HG03103 (cell line): Measurements from ENCODE around the gene USP33.
"Not testable (repeated sequence)": the region's sequence is repeated elsewhere in the genome, so short reads cannot be mapped to it uniquely, and the experiment has no call there.

ENCODE experiments used
- ATAC-seq: cut with Tn5 transposase; IDR thresholded peaks from one replicate; pipeline ENCODE4 v1.9.1; 2021; ENCODE audit warnings: low read depth; ENCODE audit not compliant: unreplicated experiment

USP33 gene

DNA sequence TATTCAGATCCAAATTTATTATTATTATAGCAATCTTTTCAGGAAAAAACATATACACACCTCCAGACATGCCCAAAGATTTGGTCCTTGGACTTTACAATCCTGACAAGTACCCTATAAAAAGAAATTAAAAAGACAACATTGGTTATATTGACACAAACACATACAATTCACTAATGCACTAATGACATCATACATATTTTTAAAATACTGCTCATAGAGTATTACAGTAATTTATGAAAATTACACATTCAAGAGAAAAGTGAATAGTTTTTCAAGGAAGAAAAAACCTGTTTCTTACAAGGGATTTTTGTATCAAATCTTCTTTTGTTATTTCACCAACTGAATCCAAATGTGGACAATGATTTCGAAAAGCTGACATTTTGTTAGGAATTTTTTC, 18.3 kb downstream of the USP33 start:
- no peak for ATAC-seq

DNA sequence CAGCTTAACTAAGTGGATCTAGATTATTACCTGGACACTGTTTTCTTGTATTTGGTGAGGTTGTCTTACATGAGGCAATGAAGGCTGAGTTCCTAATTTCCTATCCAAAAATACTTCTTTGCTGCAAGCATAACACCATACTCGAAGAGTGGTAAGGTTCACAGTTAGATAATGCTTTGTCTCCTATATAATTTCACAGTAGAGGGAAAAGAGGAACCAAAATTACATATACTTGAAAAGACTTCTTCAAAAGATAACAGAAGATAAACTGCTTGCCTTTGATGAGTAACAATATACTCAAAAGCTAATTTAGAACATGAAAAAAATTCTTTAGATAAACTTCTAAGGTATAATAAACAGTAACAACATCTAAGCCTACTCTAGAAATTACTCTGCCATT, 20.4 kb downstream of the USP33 start:
- ATAC-seq, result no peak

DNA sequence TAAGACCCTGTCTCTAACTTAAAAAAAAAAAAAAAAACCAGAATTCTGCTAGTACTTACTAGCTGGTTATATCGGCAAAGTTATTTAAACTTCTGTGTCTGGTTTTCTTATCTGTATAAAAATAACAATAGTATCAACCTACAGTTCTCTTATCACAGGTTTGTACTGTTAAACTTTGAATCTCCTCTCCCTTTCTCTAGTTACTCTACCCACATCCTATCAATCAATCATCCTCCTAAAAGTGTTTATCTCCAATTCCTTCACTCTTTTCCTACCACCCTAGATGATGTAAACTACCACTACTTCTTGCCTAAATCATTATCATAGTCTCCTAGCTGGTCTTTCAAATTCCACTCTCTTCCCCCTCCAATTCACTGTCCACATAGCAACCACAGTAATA, 27.6 kb downstream of the USP33 start:
- no peak for ATAC-seq

DNA sequence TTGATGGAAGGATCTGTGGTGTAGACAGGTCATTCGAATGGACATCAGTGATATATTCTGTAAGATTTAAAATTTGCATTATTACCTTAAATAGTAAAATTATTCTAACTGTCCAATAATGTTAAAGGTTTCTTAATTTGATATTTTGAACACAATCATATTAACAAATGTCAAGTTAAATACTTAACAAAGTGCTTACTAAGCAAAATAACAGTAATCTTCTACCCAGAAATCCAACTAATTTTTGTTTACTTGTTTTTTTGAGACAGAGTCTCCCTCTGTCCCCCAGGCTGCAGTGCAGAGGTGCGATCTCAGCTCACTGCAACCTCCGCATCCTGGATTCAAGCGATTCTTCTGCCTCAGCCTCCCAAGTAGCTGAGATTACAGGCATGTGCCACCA, 33.9 kb downstream of the USP33 start:
- no peak for ATAC-seq

DNA sequence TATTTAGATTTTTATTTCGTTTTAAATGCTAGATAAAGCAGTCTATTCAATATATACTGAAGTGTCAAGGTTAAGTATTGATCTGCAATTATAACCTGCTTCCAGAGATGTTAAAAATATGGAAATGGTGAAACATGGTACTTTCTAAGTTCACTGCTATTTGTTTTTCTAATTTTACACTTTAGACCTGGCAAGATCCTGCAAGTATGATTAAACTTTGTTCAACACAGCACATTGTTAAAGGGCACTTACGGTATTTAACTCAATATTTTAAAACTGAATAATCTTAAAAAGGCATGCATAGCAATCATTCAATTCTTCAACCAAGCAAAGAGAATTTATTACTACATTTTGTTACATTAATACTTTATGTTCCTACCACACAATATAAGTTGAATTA, 41.5 kb downstream of the USP33 start:
- ATAC-seq, result no peak

DNA sequence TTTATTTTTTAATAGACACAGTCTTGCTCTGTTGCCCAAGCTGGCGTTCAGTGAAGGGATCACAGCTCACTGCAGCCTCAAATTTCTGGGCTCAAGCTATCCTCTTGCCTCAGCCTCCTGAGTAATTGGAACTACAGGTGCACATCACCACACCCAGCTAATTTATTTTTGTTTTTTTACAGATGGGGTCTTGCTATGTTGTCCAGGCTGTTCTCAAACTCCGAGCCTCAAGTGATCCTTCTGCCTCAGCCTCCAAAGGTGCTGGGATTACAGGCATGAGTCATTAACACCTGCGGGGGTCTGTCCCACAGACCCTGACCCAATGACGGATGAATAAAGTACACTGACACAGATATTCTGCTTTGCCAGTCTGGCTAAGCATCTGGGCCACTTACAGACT, 43.6 kb downstream of the USP33 start:
- ATAC-seq, result no peak

DNA sequence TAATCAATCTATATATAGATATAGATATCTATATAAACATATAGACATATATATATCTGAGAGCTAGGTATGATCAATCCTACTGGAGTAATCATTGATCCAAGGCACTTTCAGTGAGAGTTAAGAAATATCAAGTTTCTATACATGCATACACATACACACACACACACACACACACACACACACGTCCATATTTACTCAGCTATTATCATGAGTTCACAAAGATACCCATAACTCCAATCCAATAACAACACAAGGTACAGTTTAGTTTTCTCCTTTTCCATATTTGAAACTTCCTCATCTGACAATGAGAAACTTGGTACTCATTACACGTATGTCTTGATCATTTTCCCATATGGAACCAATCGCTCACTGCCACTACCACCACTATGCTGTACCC, 49.9 kb downstream of the USP33 start:
- ATAC-seq, result no peak

DNA sequence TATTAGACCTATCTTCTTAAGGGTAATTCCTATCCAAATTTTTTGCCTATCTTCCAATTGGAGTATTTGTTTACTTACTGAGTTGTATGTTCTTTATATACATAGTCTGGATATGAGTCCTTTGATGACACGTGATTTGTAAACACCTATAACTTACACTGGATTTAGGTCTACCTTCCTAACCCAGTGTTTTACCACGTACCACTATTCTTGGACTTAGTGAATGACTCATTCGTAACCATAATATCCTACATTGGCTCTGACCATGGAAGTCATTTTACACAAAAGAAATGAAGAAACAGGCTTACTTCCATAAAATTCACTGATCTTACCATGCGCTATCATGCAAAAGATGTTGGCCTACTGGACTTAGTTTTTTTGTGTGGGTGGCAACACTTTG, 53.3 kb downstream of the USP33 start:
- ATAC-seq, result no peak

DNA sequence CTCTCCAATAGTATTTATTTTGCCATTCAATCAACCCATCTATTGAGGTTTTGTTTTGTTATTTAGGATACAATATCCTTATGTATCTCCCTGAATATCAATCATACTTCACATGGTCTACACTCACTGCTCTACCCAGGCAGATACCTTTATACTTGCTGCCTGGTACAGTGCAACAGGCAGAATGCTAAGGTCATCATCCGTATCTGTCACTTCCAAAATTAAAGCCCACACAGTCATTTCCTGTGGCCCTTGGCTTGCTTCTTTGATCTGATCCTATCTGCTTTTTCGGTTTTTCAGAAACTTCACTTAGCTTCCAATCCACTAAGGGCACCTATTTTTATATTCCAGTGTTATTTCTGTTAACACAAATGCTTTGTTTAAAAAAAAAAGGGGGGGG, 54.9 kb downstream of the USP33 start:
- no peak for ATAC-seq

DNA sequence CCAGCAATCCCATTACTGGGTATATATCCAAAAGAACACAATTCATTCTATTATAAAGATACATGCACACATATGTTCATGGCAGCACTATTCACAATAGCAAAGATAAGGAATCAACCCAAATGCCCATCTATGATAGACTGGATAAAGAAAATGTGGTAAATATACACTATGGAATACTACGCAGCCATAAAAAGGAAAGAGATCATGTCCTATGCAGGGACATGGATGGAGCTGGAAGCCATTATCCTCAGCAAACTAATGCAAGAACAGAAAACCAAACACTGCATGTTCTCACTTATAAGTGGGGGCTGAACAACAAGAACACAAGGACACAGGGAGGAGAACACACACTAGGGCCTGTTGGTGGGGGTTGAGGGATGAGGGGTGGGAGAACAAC, 60.0 kb downstream of the USP33 start:
- ATAC-seq, result not testable (repeated sequence)

DNA sequence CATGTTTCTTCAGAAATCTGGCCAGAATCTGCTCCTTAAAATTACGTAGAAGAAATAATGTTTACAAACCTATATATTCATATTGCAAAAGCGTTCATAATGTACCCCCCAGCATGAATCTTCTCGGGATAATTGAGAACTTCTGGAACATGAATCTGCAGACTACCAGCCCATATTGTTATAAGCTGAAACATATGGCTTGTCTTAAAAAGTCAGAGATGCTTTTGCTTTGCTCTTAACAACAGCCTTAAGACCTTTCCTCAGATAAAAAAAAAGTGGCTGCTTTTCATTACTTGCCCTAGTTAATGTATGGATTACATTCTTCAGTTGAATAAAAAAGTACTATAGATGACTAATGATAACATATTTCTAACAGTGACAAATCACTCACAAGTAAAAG, 62.2 kb downstream of the USP33 start:
- no peak for ATAC-seq

DNA sequence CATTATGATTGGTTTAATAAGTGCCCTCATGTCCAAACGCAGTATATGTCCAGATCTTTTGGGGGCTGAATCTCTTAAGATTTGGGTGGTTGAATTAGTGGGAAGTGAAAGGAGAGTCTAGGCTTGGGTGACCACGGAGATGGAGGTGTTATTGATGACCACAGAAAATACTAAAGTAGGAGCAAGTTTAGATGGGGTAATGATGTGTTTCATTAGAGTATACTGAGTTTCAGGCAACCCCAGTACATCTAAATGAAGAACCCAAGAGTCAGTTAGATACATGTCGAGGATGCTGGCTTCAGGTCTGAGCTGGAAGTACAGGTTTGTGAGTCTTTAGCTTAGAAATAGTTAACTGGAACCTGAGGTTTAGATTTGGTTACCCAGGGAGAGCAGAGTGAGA, 70.7 kb downstream of the USP33 start:
- no peak for ATAC-seq

DNA sequence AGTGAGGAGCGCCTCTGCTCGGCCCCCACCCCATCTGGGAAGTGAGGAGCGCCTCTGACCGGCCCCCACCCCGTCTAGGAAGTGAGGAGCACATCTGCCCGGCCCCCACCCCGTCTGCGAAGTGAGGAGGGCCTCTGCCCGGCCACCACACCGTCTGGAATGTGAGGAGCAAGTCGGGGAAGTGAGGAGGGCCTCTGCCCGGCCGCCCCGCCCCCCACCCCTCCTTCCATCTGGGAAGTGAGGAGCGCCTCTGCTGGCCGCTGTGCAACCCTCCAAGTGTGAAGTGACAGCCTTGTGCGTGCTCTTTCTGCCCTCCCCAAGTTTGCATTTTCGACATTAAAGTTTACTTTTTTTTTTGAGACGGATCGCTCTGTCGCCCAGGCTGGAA, 72.1 kb downstream of the USP33 start:
- ATAC-seq, result no peak

DNA sequence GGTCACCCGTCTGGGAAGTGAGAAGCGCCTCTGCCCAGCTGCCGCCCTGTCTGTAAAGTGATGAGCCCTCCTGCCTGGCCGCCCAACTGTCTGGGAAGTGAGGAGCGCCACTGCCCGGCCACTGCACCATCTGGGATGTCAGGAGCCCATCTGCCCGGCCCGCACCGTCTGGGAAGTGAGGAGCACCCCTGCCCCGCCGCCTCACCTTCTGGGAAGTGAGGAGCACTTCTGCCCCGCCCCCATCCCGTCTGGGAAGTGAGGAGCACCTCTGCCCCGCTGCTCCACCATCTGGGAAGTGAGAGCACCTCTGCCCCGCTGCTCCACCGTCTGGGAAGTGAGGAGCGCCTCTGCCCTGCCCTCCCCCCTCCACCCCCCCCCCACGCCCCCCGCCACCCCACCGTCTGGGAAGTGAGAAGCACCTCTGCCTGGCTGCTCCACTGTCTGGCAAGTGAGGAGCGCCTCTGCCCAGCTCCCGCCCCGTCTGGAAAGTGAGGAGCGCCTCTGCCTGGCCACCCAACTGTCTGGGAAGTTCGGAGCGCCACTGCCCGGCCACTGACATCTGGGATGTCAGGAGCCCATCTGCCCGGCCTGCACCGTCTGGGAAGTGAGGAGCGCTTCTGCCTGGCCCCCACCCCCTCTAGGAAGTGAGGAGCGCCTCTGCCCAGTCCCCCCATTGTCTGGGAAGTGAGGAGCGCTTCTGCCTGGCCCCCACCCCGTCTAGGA, 72.7 kb downstream of the USP33 start:
- no peak for ATAC-seq

DNA sequence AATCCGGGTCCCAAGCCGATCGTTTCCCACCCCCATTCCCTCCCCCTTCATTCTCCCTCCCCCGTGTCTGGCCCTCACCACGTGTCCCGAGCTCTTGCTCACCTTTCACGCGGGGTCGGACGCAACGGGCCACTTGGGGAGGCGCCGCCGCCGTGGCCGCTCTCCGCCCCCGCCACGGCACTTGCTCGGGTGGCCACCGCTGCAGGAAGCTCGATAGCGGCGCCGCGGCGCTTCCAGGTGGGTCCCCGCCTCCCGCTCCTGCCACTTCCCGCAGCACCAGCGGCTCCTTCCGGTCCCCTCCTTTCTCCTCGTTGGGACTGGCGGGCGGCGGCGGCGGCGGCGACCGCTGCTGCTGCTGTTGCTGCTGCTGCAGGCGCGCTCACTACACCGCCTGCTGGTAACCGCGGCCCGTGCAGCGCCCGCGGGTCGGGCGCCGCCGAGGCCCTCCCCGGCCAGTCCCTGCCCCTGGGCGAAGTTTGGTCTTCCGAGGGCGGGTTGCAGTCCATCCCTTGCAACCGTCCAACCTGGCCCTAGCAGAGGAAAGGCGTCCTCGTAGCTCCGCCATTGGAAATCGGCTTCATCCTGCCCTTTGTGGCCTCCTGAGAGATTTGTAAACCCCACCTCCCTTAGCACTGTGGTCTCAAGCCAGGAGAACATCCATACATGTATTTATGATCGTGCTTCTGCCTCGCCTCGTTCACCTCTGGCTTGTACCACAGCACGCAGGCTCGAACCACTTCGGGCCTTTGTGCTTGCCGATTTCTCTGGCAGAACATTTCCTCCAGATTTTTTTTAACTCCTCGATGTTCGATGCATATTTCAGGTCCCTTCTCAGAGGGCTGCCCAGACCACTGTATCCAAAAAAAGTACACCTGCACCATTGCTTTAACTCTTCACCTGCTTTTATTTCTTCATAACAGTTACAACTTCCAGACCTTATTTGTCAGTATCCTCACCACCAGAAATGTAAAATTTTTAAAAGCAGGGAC, 76.2 kb downstream of the USP33 start:
- peak; percentile 67 for ATAC-seq

DNA sequence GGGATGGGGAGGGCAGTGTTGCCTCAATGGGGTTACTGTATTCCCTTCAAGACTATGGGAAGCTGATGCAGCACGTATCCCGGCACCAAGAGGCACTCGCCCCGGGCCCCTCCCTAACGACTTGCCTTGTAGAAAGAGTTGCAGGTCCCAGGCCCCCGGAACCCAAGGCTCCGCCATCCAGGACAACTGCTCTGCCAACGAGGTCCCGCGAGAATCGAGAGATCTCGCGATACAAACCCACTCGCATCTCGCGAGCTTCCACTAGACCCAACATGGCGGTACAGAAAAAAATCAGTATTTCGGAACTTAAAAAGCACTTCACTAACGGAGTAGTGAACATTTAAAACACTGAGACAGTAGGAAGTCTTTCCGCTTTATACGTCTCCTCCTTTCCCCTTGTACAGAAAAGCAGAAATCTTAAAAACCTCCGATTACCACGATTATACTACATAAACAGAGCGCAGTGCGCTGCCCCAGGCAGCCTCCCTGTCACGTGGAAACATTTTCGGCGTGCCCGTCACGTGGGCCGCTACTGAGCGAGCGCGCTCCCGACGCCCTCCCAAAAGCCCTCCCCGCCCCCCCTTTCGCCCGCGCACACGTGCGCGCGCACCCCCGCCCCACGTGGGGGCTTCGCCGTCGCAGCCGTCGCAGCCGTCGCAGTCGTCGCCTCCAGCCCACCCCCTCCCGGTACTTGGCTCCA, 77.0 kb downstream of the USP33 start, which contains the start of gene ZZZ3:
ZZZ3 (minus strand) TSS at position 199 of the 700 bp plus-strand sequence. CDS start 49,304 bp downstream, outside the sequence.
- ATAC-seq, result peak; percentile 55

DNA sequence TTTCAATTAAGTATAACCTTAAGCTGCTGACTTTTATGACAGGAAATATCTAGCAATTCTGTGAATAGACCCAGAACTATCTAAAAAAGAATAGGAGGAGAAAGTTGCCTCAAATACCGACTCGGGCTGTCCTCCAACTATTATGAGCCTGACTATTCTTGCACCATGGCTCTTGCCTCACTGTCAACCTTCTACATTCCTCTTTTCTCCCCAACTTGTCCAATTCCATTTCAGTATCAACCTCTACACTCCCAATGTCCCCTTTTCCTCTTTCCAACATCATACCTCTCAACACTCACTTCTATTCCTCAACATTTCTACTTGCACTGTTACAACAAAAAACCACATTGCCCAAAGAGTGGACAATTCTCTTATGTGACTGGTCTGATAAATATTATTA, 79.5 kb downstream of the USP33 start:
- no peak for ATAC-seq

DNA sequence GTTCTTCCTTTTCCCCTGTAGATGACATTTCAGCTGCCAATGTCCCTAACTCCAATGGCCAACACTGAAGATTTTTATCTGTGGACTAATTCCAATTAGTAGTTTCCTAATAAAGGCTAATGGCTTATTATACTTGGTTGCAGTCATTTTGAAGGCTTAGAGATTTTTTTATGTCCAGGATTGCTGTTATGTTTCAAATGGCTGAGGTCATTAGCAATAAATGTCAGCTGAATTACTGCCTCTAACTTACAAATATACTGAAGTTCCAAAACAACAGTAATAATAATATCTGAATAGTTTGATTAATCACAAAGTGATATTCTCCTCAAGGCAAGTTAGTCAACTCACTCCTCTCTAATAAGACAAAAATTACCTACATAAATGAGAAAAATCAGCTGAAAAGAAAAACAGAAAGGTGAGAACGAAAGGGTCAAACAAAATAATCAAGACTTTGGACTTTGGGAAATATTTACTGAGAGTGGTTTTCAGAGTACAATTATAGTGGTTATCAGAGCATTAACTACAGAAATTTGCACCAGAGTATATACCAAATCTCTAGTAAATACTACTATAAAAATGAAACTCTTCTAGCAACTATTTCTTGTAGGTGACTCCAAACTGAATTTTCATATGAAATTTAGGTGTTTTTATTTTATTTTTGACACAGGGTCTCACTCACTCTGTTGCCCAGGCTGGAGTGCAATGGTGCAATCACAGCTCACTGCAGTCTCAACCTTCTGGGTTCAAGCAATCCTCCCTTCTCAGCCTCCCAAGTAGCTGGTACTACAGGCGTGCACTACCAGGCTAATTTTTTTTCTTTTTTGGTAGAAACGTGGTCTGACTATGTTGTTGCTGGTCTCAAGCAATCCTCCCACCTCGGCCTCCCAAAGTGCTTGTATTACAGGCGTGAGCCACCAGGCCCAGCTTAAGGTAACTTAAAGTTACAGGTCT, 80.7 kb downstream of the USP33 start:
- ATAC-seq, result no peak

DNA sequence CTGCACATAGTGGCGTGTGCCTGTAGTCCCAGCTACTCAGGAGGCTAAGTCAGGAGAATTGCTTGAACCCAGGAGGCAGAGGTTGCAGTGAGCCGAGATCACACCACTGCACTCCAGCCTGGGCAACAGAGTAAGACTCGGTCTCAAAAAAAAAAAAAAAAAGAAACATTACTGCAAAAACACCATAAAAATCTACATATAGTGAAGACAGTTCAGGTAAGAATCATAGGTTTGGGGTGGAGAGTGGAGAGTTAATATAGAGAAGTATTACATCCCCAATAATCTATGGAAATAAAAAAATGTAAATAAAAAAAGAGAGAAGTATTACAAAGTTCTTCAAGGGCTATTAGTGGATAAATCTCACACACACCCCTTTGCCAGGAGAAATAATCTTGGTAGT, 84.8 kb downstream of the USP33 start:
- not testable (repeated sequence) for ATAC-seq
